HepG2 (cell line): ENCODE results near the gene PKLR. TPM values are rescaled to one million over a fixed set of nuclear protein-coding genes. Genes with fewer than 3 reads are reported as not detected.
A peak's percentile ranks its signal among the peaks of the same experiment; 100 is the strongest.

ENCODE experiments used
- CREM ChIP-seq, 2 experiments: sonication (generic) in 1 of 2; formaldehyde crosslinking in 1 of 2; IDR thresholded peaks; 2 replicates each; pipeline versions ENCODE4 v1.4.0 to v1.6.1; 2016 to 2020; ENCODE audit warnings: antibody characterized with exemption in 1 of 2, mild to moderate bottlenecking in 1 of 2, missing genetic modification reagents in 1 of 2
- EP300 ChIP-seq, 3 experiments: sonication (generic) in 1 of 3; formaldehyde crosslinking in 1 of 3; IDR thresholded peaks; 2 replicates each; pipeline versions ENCODE4 v1.5.1 to v1.6.1; 2011 to 2020; ENCODE audit warnings: low read depth in 2 of 3, low read length in 2 of 3, borderline replicate concordance in 1 of 3, improper control_type of control experiment in 1 of 3, mild to moderate bottlenecking in 1 of 3, missing genetic modification reagents in 1 of 3, moderate library complexity in 1 of 3
- FOSL1 ChIP-seq: sonication (generic); formaldehyde crosslinking; IDR thresholded peaks from 2 replicates; pipeline ENCODE4 v1.9.0; 2021; ENCODE audit warnings: missing genetic modification reagents, borderline replicate concordance
- GLI4 ChIP-seq: sonication (generic); formaldehyde crosslinking; IDR thresholded peaks from 2 replicates; pipeline ENCODE4 v1.5.1; 2020; ENCODE audit warnings: missing genetic modification reagents, mild to moderate bottlenecking, moderate library complexity, borderline replicate concordance
- SSRP1 ChIP-seq: IDR thresholded peaks from 2 replicates; pipeline ENCODE4 v1.6.1; 2016; ENCODE audit warnings: control low read depth
- TCF7 ChIP-seq: sonication (generic); IDR thresholded peaks from 2 replicates; pipeline ENCODE4 v1.6.1; 2016; ENCODE audit warnings: antibody characterized with exemption, low read depth
- TEAD2 ChIP-seq: sonication (generic); formaldehyde crosslinking; IDR thresholded peaks from 2 replicates; pipeline ENCODE4 v1.9.0; 2021; ENCODE audit warnings: missing genetic modification reagents
- ZBTB38 ChIP-seq: sonication (generic); formaldehyde crosslinking; IDR thresholded peaks from 2 replicates; pipeline ENCODE4 v1.5.1; 2020; ENCODE audit warnings: mild to moderate bottlenecking, missing genetic modification reagents
- ZBTB42 ChIP-seq: sonication (generic); formaldehyde crosslinking; IDR thresholded peaks from 2 replicates; pipeline ENCODE4 v1.5.0; 2020; ENCODE audit warnings: mild to moderate bottlenecking, missing genetic modification reagents
- ZNF136 ChIP-seq: sonication (generic); formaldehyde crosslinking; IDR thresholded peaks from 2 replicates; pipeline ENCODE4 v1.8.1; 2022; ENCODE audit warnings: low read depth, mild to moderate bottlenecking, moderate library complexity, missing genetic modification reagents
- ZNF33B ChIP-seq: sonication (generic); formaldehyde crosslinking; IDR thresholded peaks from 2 replicates; pipeline ENCODE4 v1.5.1; 2020; ENCODE audit warnings: mild to moderate bottlenecking, missing genetic modification reagents
- ZNF432 ChIP-seq: sonication (generic); formaldehyde crosslinking; IDR thresholded peaks from 2 replicates; pipeline ENCODE4 v1.5.0; 2020; ENCODE audit warnings: missing genetic modification reagents, mild to moderate bottlenecking, borderline replicate concordance
- ZNF556 ChIP-seq: sonication (generic); formaldehyde crosslinking; IDR thresholded peaks from 2 replicates; pipeline ENCODE4 v1.4.0; 2020; ENCODE audit warnings: mild to moderate bottlenecking, missing genetic modification reagents, borderline replicate concordance
- ZNF619 ChIP-seq: sonication (generic); formaldehyde crosslinking; IDR thresholded peaks from 2 replicates; pipeline ENCODE4 v1.4.0; 2020; ENCODE audit warnings: mild to moderate bottlenecking, missing genetic modification reagents
- ZNF660 ChIP-seq: sonication (generic); formaldehyde crosslinking; IDR thresholded peaks from 2 replicates; pipeline ENCODE4 v1.5.1; 2020; ENCODE audit warnings: mild to moderate bottlenecking, low read depth, missing genetic modification reagents, borderline replicate concordance
- ZNF772 ChIP-seq: sonication (generic); formaldehyde crosslinking; IDR thresholded peaks from 2 replicates; pipeline ENCODE4 v1.5.0; 2020; ENCODE audit warnings: mild to moderate bottlenecking, missing genetic modification reagents
- ZZZ3 ChIP-seq: sonication (generic); formaldehyde crosslinking; IDR thresholded peaks from 2 replicates; pipeline ENCODE4 v1.4.0; 2020; ENCODE audit warnings: missing genetic modification reagents, mild to moderate bottlenecking, borderline replicate concordance
- polyA plus RNA-seq, 8 experiments: library from polyadenylated mRNA; depleted of rRNA in 3 of 8; stranded (reverse) in 7 of 8; unstranded in 1 of 8; fragments of >200 nt; fragmentation: Illumina TruSeq in 4 of 8; extraction: Trizol in 4 of 8; gene quantifications; 2 replicates each; pipeline versions ENCODE4 v1.2.1 to v1.2.3, GENCODE V29; 2011 to 2016; ENCODE audit warnings: low read depth in 4 of 8, missing spikeins in 1 of 8, mixed read lengths in 1 of 8; ENCODE audit not compliant: insufficient read depth in 1 of 8
- total RNA-seq, 5 experiments: library from RNA; depleted of rRNA; stranded (reverse); fragments of >200 nt; fragmentation: Illumina TruSeq; extraction: Trizol; gene quantifications; 2 replicates each; pipeline ENCODE4 v1.2.3, GENCODE V29; 2016; ENCODE audit warnings: low read depth in 1 of 5
- TF ChIP-seq, protein P1 (sequence below): sonication (generic); formaldehyde crosslinking; IDR thresholded peaks from 2 replicates; pipeline ENCODE4 v1.5.0; 2020; ENCODE audit warnings: mild to moderate bottlenecking, missing genetic modification reagents
- TF ChIP-seq, protein P2 (sequence below): sonication (generic); formaldehyde crosslinking; IDR thresholded peaks from 2 replicates; pipeline ENCODE4 v1.9.0; 2021; ENCODE audit warnings: missing genetic modification reagents, borderline replicate concordance
- TF ChIP-seq, protein P3 (sequence below): sonication (generic); formaldehyde crosslinking; IDR thresholded peaks from 2 replicates; pipeline ENCODE4 v1.9.0; 2021; ENCODE audit warnings: missing genetic modification reagents, mild to moderate bottlenecking, borderline replicate concordance
- TF ChIP-seq, protein P4 (sequence below): IDR thresholded peaks from 2 replicates; pipeline ENCODE4 v1.6.1; 2018; ENCODE audit warnings: missing genetic modification reagents

Gene PKLR
- total and polyA plus RNA-seq, 2 of the 13 experiments (the other 11 are each of a cell fraction or from before 2014, with no cell fraction given), result 10.3 to 29.3 TPM

DNA sequence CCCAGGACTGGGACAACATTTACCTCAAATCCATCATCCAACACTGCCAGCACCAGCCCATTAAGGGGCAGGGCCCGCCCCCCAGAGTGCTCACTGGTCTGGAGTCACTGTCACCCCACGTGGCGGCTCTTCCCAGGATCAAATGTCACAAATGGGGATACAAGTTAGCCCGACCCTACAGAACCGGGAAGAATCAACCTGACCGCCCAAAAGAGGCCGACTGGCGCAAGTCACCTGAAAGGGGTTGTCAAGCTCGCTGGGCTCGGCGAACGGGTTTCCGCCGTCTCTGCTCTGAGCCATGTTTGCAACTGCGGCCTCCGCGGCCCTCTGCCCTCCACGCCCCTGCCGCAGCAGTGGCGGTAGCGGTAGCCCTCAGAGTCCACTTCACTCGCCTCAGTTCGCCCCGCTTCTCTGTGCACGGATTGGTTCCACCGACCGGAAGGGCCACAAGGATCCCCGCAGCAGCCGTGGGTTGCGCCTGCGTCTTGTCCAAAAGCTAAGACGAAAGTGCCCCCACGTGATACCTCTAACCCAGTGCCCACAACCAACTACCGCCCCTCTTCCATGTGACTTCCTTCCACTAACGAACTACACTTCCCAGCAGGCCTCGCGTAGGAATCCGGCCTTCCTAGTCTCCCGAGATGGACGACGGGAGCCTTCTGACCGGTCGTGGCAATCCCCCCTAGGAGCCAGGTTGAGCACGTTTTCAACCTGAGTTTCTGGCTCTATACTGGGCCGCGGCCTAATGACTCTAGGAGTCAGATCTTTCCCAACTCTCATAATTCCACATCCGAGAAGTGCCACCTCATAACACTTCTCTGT is 39.2 kb downstream of the PKLR start, which contains the start of gene SCAMP3 (continued):
- TF ChIP-seq EP300 (IDR thresholded peaks at IDR 0.05; ENCODE audit: low read depth in 2 of 2, low read length in 2 of 2), result no peak; a peak in 1 of 4 replicates
- TF ChIP-seq EP300 (CRISPR knock-in tag; IDR thresholded peaks at IDR 0.05; ENCODE audit: borderline replicate concordance), result 0 out of 2 replicates have a peak, but pooled peaks have one; percentile 8
- TF ChIP-seq FOSL1 (CRISPR knock-in tag), result no peak
- no peak for TF ChIP-seq ZNF619 (CRISPR knock-in tag)
- TF ChIP-seq CREM (IDR thresholded peaks at IDR 0.05), result peak; percentile 89
- TF ChIP-seq CREM (CRISPR knock-in tag; IDR thresholded peaks at IDR 0.05), result no peak
- TF ChIP-seq ZNF33B (CRISPR knock-in tag), result no peak
- no peak for TF ChIP-seq ZNF136 (CRISPR knock-in tag)
- TF ChIP-seq, protein P1, sequence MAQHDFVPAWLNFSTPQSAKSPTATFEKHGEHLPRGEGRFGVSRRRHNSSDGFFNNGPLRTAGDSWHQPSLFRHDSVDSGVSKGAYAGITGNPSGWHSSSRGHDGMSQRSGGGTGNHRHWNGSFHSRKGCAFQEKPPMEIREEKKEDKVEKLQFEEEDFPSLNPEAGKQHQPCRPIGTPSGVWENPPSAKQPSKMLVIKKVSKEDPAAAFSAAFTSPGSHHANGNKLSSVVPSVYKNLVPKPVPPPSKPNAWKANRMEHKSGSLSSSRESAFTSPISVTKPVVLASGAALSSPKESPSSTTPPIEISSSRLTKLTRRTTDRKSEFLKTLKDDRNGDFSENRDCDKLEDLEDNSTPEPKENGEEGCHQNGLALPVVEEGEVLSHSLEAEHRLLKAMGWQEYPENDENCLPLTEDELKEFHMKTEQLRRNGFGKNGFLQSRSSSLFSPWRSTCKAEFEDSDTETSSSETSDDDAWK (CRISPR knock-in tag), result no peak
- TF ChIP-seq TCF7, result no peak
- TF ChIP-seq, protein P2, sequence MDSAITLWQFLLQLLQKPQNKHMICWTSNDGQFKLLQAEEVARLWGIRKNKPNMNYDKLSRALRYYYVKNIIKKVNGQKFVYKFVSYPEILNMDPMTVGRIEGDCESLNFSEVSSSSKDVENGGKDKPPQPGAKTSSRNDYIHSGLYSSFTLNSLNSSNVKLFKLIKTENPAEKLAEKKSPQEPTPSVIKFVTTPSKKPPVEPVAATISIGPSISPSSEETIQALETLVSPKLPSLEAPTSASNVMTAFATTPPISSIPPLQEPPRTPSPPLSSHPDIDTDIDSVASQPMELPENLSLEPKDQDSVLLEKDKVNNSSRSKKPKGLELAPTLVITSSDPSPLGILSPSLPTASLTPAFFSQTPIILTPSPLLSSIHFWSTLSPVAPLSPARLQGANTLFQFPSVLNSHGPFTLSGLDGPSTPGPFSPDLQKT (CRISPR knock-in tag), result no peak
- TF ChIP-seq ZNF556 (CRISPR knock-in tag), result no peak
- TF ChIP-seq ZNF660 (CRISPR knock-in tag), result no peak
- TF ChIP-seq ZZZ3 (CRISPR knock-in tag), result 0 out of 2 replicates have a peak, but pooled peaks have one; percentile 48
- TF ChIP-seq ZNF432 (CRISPR knock-in tag), result no peak
- TF ChIP-seq, protein P3, sequence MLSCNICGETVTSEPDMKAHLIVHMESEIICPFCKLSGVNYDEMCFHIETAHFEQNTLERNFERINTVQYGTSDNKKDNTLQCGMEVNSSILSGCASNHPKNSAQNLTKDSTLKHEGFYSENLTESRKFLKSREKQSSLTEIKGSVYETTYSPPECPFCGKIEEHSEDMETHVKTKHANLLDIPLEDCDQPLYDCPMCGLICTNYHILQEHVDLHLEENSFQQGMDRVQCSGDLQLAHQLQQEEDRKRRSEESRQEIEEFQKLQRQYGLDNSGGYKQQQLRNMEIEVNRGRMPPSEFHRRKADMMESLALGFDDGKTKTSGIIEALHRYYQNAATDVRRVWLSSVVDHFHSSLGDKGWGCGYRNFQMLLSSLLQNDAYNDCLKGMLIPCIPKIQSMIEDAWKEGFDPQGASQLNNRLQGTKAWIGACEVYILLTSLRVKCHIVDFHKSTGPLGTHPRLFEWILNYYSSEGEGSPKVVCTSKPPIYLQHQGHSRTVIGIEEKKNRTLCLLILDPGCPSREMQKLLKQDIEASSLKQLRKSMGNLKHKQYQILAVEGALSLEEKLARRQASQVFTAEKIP (CRISPR knock-in tag), result no peak
- no peak for TF ChIP-seq TEAD2 (CRISPR knock-in tag)
- no peak for TF ChIP-seq SSRP1 (CRISPR knock-in tag)
- TF ChIP-seq, protein P4, sequence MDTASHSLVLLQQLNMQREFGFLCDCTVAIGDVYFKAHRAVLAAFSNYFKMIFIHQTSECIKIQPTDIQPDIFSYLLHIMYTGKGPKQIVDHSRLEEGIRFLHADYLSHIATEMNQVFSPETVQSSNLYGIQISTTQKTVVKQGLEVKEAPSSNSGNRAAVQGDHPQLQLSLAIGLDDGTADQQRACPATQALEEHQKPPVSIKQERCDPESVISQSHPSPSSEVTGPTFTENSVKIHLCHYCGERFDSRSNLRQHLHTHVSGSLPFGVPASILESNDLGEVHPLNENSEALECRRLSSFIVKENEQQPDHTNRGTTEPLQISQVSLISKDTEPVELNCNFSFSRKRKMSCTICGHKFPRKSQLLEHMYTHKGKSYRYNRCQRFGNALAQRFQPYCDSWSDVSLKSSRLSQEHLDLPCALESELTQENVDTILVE (CRISPR knock-in tag), result peak; percentile 90; the same call in 1 of the 2 replicates
- TF ChIP-seq GLI4, result no peak
- TF ChIP-seq ZNF772, result no peak
- peak; percentile 87 for TF ChIP-seq ZBTB42 (CRISPR knock-in tag)
- TF ChIP-seq ZBTB38 (CRISPR knock-in tag), result peak; percentile 74; the same call in 1 of the 2 replicates
